Neural cell (in vitro differentiated cells): ENCODE results near the gene CCR5. TPM values are rescaled to one million over a fixed set of nuclear protein-coding genes. Genes with fewer than 3 reads are reported as not detected.

ENCODE experiments used
- H2AFZ ChIP-seq: fragments of 200-600, 300-800 bp; sonication (generic), shearing (Covaris generic); 2 replicates; pipeline ENCODE4 v1.6.0; 2014; ENCODE audit warnings: low read depth, mild to moderate bottlenecking, antibody characterized with exemption, low read length, moderate library complexity
- H3F3A ChIP-seq: fragments of 200-600 bp; shearing (Covaris generic); 2 replicates; pipeline ENCODE4 v1.6.1; 2016; ENCODE audit warnings: mild to moderate bottlenecking, moderate library complexity, mixed read lengths, antibody characterized with exemption, low read length; ENCODE audit not compliant: insufficient read depth, poor library complexity, severe bottlenecking
- H3K27ac ChIP-seq: fragments of 200-600, 300-800 bp; sonication (generic), shearing (Covaris generic); 2 replicates; pipeline ENCODE4 v1.5.1; 2014; ENCODE audit warnings: mild to moderate bottlenecking, low read length, moderate library complexity
- H3K27me3 ChIP-seq: fragments of 300-800, 200-600 bp; sonication (generic), shearing (Covaris generic); 2 replicates; pipeline ENCODE4 v1.6.0; 2014; ENCODE audit warnings: mild to moderate bottlenecking, low read depth, low read length, moderate library complexity; ENCODE audit not compliant: insufficient read depth
- H3K36me3 ChIP-seq: fragments of 300-800, 200-600 bp; sonication (generic), shearing (Covaris generic); 2 replicates; pipeline ENCODE4 v1.5.1; 2014; ENCODE audit warnings: mild to moderate bottlenecking, antibody characterized with exemption, low read length, moderate library complexity; ENCODE audit not compliant: insufficient read depth
- H3K4me2 ChIP-seq: fragments of 300-800, 200-600 bp; sonication (generic), shearing (Covaris generic); 2 replicates; pipeline ENCODE4 v1.6.0; 2014; ENCODE audit warnings: mild to moderate bottlenecking, low read length
- H3K4me3 ChIP-seq: fragments of 300-800, 200-600 bp; sonication (generic), shearing (Covaris generic); 2 replicates; pipeline ENCODE4 v1.5.1; 2014; ENCODE audit warnings: mild to moderate bottlenecking, low read length, moderate library complexity
- H3K79me2 ChIP-seq: fragments of 200-600 bp; shearing (Covaris generic); replicated peaks from 2 replicates; pipeline ENCODE4 v1.6.0; 2014; ENCODE audit warnings: mild to moderate bottlenecking, low read length, moderate library complexity; ENCODE audit not compliant: insufficient read depth
- H3K9ac ChIP-seq: fragments of 300-800, 200-600 bp; sonication (generic), shearing (Covaris generic); 2 replicates; pipeline ENCODE4 v1.6.1; 2016; ENCODE audit warnings: mild to moderate bottlenecking, low read length, mixed read lengths
- H3K9me2 ChIP-seq: fragments of 200-600 bp; shearing (Covaris generic); 2 replicates; pipeline ENCODE4 v1.6.1; 2016; ENCODE audit warnings: mild to moderate bottlenecking, low read length, mixed read lengths; ENCODE audit not compliant: insufficient read depth
- H3K9me3 ChIP-seq: fragments of 200-600, 300-800 bp; sonication (generic), shearing (Covaris generic); 2 replicates; pipeline ENCODE4 v1.6.1; 2016; ENCODE audit warnings: mild to moderate bottlenecking, mixed run types, low read length, moderate library complexity, mixed read lengths
- H4K20me1 ChIP-seq: fragments of 200-600 bp; shearing (Covaris generic); 2 replicates; pipeline ENCODE4 v1.6.1; 2016; ENCODE audit warnings: mild to moderate bottlenecking, mixed run types; ENCODE audit not compliant: insufficient read depth
- EP300 ChIP-seq: fragments of 450-650 bp; conservative IDR thresholded peaks from 2 replicates; pipeline ENCODE4 v1.6.1; 2014; ENCODE audit warnings: antibody characterized with exemption, mild to moderate bottlenecking, moderate library complexity; ENCODE audit not compliant: poor library complexity, severe bottlenecking
- EZH2 ChIP-seq: fragments of 200-600, 300-800 bp; shearing (Covaris generic), sonication (generic); IDR thresholded peaks from 2 replicates; pipeline ENCODE4 v1.6.1; 2014; ENCODE audit warnings: antibody characterized with exemption, low read length, borderline replicate concordance, mild to moderate bottlenecking; ENCODE audit not compliant: insufficient read depth, poor library complexity, severe bottlenecking
- MXI1 ChIP-seq: fragments of 450-650 bp; conservative IDR thresholded peaks from 2 replicates; pipeline ENCODE4 v1.6.1; 2014; ENCODE audit warnings: antibody characterized with exemption, mild to moderate bottlenecking; ENCODE audit not compliant: poor library complexity, severe bottlenecking
- POLR2AphosphoS5 ChIP-seq: IDR thresholded peaks from 2 replicates; pipeline ENCODE4 v1.6.1; 2012
- RAD21 ChIP-seq: fragments of 450-650 bp; conservative IDR thresholded peaks from 2 replicates; pipeline ENCODE4 v1.6.1; 2014; ENCODE audit warnings: antibody characterized with exemption, mild to moderate bottlenecking, moderate library complexity
- SMC3 ChIP-seq: fragments of 450-650 bp; conservative IDR thresholded peaks from 2 replicates; pipeline ENCODE4 v1.6.1; 2014; ENCODE audit warnings: antibody characterized with exemption, mild to moderate bottlenecking, moderate library complexity; ENCODE audit not compliant: poor library complexity
- TAF1 ChIP-seq: IDR thresholded peaks from 2 replicates; pipeline ENCODE4 v1.6.1; 2012; ENCODE audit warnings: low read depth
- polyA plus RNA-seq: library from polyadenylated mRNA; depleted of rRNA; stranded (reverse); fragments of >200 nt; gene quantifications from 2 replicates; pipeline ENCODE4 v1.2.3, GENCODE V29; 2014
- TF ChIP-seq, protein P1 (sequence below): fragments of 450-650 bp; IDR thresholded peaks from 2 replicates; pipeline ENCODE4 v1.5.1; 2014; ENCODE audit warnings: antibody characterized with exemption, mild to moderate bottlenecking, moderate library complexity; ENCODE audit not compliant: poor library complexity, severe bottlenecking
- TF ChIP-seq, protein P2 (sequence below): IDR thresholded peaks from 2 replicates; pipeline ENCODE4 v1.6.1; 2012; ENCODE audit warnings: borderline replicate concordance

The CCR5 gene
- polyA plus RNA-seq, 1 donor from 2014 or later, result not detected

DNA sequence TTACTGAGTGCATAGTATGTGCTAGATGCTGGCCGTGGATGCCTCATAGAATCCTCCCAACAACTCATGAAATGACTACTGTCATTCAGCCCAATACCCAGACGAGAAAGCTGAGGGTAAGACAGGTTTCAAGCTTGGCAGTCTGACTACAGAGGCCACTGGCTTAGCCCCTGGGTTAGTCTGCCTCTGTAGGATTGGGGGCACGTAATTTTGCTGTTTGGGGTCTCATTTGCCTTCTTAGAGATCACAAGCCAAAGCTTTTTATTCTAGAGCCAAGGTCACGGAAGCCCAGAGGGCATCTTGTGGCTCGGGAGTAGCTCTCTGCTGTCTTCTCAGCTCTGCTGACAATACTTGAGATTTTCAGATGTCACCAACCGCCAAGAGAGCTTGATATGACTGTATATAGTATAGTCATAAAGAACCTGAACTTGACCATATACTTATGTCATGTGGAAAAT is 1.0 kb upstream of the CCR5 start:
- Histone ChIP-seq H3K27ac (no peak overlapping the region), H3K9me2 (no peaks in the 10 kb centered on the region), H3F3A (no peaks in the 10 kb centered on the region), H3K4me2 (no peak overlapping the region), H4K20me1 (no peaks in the 10 kb centered on the region), H3K4me3 (no peak overlapping the region), H3K9ac (no peak overlapping the region), H3K36me3 (no peaks in the 10 kb centered on the region), H2AFZ (no peak overlapping the region), H3K9me3 (no peaks in the 10 kb centered on the region), H3K79me2 (no peaks in the 10 kb centered on the region), H3K27me3 (no peaks in the 10 kb centered on the region)
- no peak for TF ChIP-seq EZH2
- no peak for TF ChIP-seq SMC3
- TF ChIP-seq, protein P1, sequence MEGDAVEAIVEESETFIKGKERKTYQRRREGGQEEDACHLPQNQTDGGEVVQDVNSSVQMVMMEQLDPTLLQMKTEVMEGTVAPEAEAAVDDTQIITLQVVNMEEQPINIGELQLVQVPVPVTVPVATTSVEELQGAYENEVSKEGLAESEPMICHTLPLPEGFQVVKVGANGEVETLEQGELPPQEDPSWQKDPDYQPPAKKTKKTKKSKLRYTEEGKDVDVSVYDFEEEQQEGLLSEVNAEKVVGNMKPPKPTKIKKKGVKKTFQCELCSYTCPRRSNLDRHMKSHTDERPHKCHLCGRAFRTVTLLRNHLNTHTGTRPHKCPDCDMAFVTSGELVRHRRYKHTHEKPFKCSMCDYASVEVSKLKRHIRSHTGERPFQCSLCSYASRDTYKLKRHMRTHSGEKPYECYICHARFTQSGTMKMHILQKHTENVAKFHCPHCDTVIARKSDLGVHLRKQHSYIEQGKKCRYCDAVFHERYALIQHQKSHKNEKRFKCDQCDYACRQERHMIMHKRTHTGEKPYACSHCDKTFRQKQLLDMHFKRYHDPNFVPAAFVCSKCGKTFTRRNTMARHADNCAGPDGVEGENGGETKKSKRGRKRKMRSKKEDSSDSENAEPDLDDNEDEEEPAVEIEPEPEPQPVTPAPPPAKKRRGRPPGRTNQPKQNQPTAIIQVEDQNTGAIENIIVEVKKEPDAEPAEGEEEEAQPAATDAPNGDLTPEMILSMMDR, result no peak
- no peak for TF ChIP-seq RAD21
- TF ChIP-seq TAF1, result no peak
- no peak for TF ChIP-seq POLR2AphosphoS5
- no peak for TF ChIP-seq MXI1
- TF ChIP-seq, protein P2, sequence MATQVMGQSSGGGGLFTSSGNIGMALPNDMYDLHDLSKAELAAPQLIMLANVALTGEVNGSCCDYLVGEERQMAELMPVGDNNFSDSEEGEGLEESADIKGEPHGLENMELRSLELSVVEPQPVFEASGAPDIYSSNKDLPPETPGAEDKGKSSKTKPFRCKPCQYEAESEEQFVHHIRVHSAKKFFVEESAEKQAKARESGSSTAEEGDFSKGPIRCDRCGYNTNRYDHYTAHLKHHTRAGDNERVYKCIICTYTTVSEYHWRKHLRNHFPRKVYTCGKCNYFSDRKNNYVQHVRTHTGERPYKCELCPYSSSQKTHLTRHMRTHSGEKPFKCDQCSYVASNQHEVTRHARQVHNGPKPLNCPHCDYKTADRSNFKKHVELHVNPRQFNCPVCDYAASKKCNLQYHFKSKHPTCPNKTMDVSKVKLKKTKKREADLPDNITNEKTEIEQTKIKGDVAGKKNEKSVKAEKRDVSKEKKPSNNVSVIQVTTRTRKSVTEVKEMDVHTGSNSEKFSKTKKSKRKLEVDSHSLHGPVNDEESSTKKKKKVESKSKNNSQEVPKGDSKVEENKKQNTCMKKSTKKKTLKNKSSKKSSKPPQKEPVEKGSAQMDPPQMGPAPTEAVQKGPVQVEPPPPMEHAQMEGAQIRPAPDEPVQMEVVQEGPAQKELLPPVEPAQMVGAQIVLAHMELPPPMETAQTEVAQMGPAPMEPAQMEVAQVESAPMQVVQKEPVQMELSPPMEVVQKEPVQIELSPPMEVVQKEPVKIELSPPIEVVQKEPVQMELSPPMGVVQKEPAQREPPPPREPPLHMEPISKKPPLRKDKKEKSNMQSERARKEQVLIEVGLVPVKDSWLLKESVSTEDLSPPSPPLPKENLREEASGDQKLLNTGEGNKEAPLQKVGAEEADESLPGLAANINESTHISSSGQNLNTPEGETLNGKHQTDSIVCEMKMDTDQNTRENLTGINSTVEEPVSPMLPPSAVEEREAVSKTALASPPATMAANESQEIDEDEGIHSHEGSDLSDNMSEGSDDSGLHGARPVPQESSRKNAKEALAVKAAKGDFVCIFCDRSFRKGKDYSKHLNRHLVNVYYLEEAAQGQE, result no peak
- no peak for TF ChIP-seq EP300

DNA sequence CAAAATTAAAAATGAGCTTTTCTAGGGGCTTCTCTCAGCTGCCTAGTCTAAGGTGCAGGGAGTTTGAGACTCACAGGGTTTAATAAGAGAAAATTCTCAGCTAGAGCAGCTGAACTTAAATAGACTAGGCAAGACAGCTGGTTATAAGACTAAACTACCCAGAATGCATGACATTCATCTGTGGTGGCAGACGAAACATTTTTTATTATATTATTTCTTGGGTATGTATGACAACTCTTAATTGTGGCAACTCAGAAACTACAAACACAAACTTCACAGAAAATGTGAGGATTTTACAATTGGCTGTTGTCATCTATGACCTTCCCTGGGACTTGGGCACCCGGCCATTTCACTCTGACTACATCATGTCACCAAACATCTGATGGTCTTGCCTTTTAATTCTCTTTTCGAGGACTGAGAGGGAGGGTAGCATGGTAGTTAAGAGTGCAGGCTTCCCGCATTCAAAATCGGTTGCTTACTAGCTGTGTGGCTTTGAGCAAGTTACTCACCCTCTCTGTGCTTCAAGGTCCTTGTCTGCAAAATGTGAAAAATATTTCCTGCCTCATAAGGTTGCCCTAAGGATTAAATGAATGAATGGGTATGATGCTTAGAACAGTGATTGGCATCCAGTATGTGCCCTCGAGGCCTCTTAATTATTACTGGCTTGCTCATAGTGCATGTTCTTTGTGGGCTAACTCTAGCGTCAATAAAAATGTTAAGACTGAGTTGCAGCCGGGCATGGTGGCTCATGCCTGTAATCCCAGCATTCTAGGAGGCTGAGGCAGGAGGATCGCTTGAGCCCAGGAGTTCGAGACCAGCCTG is 984 bp downstream of the CCR5 start:
- no peak overlapping the region for H3K27ac ChIP-seq
- H3K9me2 ChIP-seq, result no peaks in the 10 kb centered on the region
- H4K20me1 ChIP-seq, result no peaks in the 10 kb centered on the region
- no peaks in the 10 kb centered on the region for H3F3A ChIP-seq
- H2AFZ ChIP-seq, result no peak overlapping the region
- H3K4me3 ChIP-seq, result no peak overlapping the region
- H3K9ac ChIP-seq, result no peak overlapping the region
- no peak overlapping the region for H3K4me2 ChIP-seq
- H3K27me3 ChIP-seq, result no peaks in the 10 kb centered on the region
- TF ChIP-seq MXI1 (no peak), EZH2 (no peak), TAF1 (no peak), POLR2AphosphoS5 (no peak), SMC3 (no peak), RAD21 (no peak), EP300 (no peak)
- TF ChIP-seq, protein P1, result no peak
- TF ChIP-seq, protein P2, result no peak
- H3K9me3 ChIP-seq, result no peaks in the 10 kb centered on the region
- H3K79me2 ChIP-seq, result no peaks in the 10 kb centered on the region
- H3K36me3 ChIP-seq, result no peaks in the 10 kb centered on the region
